Measurements from ENCODE around the gene OSBPL10.

The OSBPL10 gene

DNA sequence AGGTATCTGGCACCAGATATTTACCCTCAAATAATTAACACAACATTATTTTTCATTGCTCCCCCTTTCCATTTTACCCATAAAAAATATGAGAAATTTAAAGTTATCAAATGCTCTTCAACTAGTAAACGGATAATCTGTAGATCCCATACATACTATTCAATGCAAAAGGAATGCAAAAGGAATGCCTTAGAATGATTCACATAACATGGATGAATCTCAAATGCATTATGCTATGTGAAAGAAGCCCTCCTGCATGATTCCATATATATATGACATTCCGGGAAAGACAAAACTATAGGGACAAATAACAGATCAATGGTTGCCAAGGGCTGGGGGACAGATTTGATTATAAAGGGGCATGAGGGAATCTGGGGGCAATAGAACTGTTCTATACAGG lies 252.7 kb downstream of the OSBPL10 start:
- no peak for DNase-seq

DNA sequence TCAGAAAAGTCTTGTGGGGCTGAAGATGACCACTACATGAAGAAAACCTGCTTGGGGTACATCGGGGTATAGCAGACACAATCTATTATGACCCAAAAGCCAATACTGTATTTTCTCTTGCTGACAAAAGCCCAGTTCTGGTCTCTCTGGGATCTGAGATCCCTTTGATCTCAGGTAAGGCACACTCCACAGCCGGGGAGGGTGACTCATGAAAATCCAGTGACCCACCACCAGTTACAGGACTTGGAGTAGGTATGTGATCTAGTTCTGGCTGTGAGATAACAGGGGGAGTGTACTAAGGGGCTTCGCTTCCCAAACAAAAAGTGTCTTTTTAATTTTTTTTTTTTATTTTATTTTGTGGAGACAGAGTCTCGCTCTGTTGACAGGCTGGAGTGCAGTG lies 255.1 kb downstream of the OSBPL10 start:
- DNase-seq: no peak

DNA sequence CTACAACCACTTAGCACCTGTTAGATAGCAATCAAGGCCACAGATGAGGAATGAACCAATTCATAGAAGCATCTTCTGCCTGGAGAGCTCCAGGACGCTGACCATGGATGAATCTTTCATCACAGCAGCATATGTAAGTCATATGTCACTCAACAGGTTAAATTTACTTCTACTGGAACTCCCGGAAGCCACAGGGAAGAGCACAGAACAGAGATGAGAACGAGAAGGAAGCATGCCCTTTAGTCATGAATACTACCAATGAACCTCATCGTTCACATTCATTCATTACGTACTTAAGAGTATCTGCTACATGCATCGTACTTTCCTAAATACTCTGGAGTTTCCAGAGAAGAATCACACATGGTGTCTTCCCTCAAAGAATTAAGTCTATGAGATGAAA lies 255.5 kb downstream of the OSBPL10 start:
- DNase-seq: no peak

DNA sequence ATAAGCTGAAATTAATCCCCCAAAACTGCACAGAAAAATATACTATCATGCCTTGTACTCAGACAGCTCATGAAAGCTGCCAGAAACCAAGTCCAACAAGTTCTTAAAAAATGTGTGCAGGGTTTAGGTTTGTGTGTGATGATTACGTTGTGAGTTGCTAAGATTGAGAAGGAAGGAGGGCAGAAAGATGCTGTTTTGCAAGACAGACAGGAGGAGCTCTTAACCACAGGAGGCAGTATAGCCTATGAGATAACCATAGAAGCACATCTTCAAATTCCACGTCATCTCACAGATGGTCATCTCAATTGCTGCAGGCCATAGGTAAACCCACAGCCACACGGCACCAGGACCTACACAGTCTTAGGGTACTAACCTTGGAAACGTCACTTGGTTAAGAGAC lies 256.4 kb downstream of the OSBPL10 start:
- DNase-seq: no peak

DNA sequence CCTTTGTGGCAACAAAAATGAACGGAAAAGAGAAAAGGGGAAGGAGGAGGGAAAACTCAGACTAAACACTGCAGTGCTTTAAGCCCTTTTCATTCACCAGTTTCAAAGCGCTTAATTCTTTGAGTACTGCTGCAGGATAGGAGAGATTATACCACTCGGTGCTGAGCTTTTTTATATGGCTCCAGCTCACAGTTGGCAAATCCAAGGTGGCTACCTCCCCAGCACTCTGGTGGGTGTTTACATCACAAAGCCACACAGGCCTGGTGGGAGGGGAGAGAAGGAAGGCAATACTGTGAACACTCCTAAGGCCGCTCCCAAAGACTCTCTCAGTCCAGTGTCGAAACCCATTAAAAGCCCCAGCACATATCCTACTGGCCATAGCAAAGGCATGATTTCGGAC lies 256.9 kb downstream of the OSBPL10 start:
- DNase-seq: no peak

DNA sequence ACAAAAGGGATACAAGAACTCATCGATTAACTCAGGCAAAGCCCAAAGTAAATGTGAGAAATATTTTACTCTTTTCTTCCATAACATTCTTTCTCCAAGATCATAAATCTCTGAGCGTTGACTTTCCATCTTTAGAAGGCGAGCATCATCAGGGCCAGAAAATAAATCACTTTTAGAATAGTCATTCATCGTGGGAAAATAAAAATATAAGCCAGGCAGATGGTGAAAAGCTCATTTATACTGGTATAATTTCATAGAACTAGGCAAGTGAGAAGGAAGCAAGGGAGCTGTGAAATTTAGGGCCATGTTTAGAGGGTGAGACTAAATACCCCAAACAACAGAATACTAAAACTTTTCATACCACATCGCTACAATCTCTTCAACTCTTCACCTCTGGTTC lies 257.4 kb downstream of the OSBPL10 start:
- DNase-seq: no peak

DNA sequence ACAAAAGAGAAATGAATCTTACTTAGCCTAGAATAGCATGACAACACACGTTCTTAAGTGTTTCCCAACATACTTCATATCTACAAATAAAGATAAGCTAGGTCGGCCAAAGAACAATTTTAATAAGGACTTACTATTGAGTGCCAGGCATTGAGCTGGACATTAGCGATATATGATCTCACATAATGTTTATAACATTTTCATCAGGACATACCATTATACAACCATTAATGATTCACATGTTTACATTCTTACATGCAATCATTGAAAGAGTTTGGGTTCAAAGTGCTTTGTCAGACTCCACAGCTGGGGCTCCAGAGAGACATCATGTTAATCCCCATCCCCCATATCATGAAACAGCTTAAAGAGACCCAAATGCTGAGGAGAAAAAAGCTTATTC lies 259.4 kb downstream of the OSBPL10 start:
- DNase-seq: no peak

GRCh38 chr3:31714495-31715280 lies 266.4 kb downstream of the OSBPL10 start:
- no peak for DNase-seq

- no peak for DNase-seq
Measured at GRCh38 chr3:31713816-31714215, 267.2 kb downstream of the OSBPL10 start.

- no peak for DNase-seq
Measured at GRCh38 chr3:31710123-31710803, 270.8 kb downstream of the OSBPL10 start.

GRCh38 chr3:31709526-31709925 lies 271.5 kb downstream of the OSBPL10 start:
- DNase-seq: no peak

DNA sequence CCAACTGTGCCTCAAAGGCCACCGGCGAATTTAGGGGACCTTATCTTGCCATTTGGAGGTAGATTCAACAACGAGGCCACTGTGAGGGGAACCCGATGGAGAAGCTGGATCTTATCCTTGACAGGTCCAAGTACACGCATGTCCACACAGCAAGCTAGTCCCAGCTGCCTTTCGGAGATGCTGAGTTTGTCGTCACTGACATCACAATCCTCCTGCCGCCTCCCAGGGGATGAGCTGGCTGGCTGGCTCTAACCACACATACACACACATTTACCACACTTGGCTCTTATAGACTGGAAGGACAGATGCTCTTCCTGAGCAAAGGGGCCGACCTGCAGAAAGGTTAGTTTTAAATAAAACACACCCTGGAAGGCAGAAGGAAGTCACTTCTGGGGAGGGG lies 272.1 kb downstream of the OSBPL10 start:
- no peak for DNase-seq

DNA sequence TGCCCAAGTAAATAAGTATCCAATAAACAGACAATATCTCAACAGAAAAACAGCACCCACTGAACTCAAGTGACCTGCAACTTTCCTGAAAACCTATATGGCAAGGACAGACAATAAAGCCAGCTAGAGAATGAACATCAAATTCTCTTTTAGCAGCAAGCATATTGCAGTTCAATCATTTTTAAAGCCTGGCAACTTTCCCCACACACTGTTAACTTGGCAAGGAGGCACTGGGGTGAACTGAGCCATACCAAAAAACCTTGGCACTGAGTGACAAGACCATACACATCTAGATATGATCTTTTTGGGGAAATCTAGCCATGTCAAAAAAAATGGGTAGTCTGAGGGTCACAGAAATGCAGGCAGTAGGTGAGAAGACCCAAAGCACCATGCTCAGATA lies 273.8 kb downstream of the OSBPL10 start:
- no peak for DNase-seq

DNA sequence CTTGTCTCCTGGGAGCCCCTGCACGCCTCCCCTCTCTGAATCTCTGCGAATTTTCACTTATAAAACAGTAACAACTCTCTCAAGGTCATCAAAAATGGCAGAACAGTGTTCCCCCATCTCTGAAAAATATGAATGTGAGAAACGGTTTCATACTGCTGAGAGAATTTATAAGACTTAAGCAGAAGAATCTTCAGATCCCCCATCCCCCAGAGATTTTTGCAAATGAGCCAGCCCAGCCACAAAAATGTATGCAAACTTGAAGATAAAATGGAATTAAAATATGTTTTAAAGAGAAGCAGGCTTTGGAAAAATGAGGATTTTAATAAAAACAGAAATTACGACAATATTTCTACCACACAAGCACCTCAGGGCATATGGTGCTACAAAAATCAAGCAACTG lies 275.3 kb downstream of the OSBPL10 start:
- no peak for DNase-seq

GRCh38 chr3:31704591-31705179 lies 276.4 kb downstream of the OSBPL10 start:
- DNase-seq: no peak

GRCh38 chr3:31704156-31704555 lies 276.9 kb downstream of the OSBPL10 start:
- DNase-seq: no peak

DNA sequence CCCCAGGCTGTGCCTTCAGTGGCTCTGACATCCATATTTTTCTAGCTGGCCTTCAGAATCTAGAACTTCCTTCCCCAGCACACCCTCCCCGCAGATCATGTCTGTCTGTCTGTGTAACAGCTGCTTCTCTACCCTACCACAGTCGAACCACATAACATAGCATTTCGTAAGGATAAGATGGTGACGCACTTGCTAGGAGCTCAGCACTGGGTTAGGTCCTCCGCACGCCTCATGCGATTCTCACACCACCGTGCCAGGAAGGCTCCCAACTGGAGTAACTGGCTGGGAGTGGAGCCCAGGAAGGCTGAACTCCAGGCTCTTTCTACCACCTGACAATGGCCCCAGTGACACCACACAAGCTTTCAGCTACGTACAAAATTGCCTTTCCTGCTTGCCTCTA lies 279.8 kb downstream of the OSBPL10 start:
- no peak for DNase-seq

GRCh38 chr3:31699309-31699953 lies 281.6 kb downstream of the OSBPL10 start:
- no peak for DNase-seq

GRCh38 chr3:31696815-31697548 lies 284.1 kb downstream of the OSBPL10 start:
- no peak for DNase-seq

DNA sequence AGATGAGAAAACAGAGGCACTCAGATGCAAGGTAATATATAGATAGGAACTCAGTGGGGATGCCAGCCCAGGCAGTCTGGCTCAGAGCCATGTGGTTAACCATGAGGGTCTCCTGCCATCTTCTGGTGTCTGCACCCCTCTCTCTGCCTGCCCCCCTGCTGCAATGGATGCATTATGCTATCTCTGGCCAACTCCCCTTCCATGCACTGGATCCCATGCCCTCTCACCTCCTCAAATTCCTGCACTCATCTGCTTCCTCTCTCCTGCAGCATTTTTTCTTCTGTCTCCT lies 285.1 kb downstream of the OSBPL10 start:
- DNase-seq: no peak

- no peak for DNase-seq
Measured at GRCh38 chr3:31695280-31696008, 285.6 kb downstream of the OSBPL10 start.

DNA sequence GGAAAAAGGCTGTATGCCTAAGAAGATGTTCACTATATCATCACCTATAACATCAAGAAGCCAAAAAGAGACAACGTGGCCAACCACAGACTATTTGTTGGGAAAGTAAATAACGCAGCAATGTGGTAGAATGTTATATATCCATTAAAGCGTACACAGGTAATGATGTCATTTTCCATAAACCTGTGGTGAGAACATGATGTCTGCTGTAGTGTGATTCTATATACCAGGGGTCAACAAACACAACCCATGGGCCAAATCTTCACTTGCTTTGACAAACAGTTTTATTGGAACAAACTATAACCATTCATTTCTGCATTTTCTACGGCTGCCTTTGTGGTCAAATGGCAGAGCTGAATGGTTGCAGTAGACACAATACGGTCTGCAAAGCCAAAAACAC lies 287.7 kb downstream of the OSBPL10 start:
- no peak for DNase-seq

GRCh38 chr3:31692751-31693150 lies 288.3 kb downstream of the OSBPL10 start:
- no peak for DNase-seq
